ENCODE measurements around the gene DHRS2.
"Not testable (repeated sequence)": the region's sequence is repeated elsewhere in the genome, so short reads cannot be mapped to it uniquely, and the experiment has no call there.

The DHRS2 gene

GRCh38 chr14:23650506-23650905 lies 14.3 kb downstream of the DHRS2 start:
- no peak for DNase-seq

- no peak for DNase-seq
These were observed 16.9 kb downstream of the DHRS2 start for GRCh38 chr14:23653051-23653450.

GRCh38 chr14:23654231-23654630 lies 18.1 kb downstream of the DHRS2 start:
- DNase-seq: no peak

- DNase-seq: no peak
These were observed 21.9 kb downstream of the DHRS2 start for GRCh38 chr14:23657959-23658470.

- DNase-seq: no peak
These were observed 24.4 kb downstream of the DHRS2 start for GRCh38 chr14:23660290-23661226.

- no peak for DNase-seq
These were observed 25.4 kb downstream of the DHRS2 start for GRCh38 chr14:23661542-23661941.

- DNase-seq: no peak
These were observed 27.0 kb downstream of the DHRS2 start for GRCh38 chr14:23663127-23663526.

- no peak for DNase-seq
These were observed 27.5 kb downstream of the DHRS2 start for GRCh38 chr14:23663711-23664110.

- DNase-seq: no peak
These were observed 28.2 kb downstream of the DHRS2 start for GRCh38 chr14:23664207-23664885.

- no peak for DNase-seq
These were observed 29.3 kb downstream of the DHRS2 start for GRCh38 chr14:23665302-23666016.

GRCh38 chr14:23667134-23667533 lies 31.0 kb downstream of the DHRS2 start:
- DNase-seq: no peak

GRCh38 chr14:23669441-23669840 lies 33.3 kb downstream of the DHRS2 start:
- no peak for DNase-seq

- no peak for DNase-seq
These were observed 34.3 kb downstream of the DHRS2 start for GRCh38 chr14:23670481-23670880.

- DNase-seq: no peak
These were observed 36.0 kb downstream of the DHRS2 start for GRCh38 chr14:23672200-23672599.

- DNase-seq: no peak
These were observed 39.2 kb downstream of the DHRS2 start for GRCh38 chr14:23675337-23675736.

GRCh38 chr14:23675906-23676305 lies 39.7 kb downstream of the DHRS2 start:
- no peak for DNase-seq

- DNase-seq: no peak
These were observed 45.2 kb downstream of the DHRS2 start for GRCh38 chr14:23681337-23681736.

GRCh38 chr14:23689709-23690514 lies 53.7 kb downstream of the DHRS2 start:
- not testable (repeated sequence) for DNase-seq

- no peak for DNase-seq
These were observed 56.3 kb downstream of the DHRS2 start for GRCh38 chr14:23692416-23692815.

- no peak for DNase-seq
These were observed 57.1 kb downstream of the DHRS2 start for GRCh38 chr14:23693252-23693775.

GRCh38 chr14:23694085-23694948 lies 58.2 kb downstream of the DHRS2 start:
- no peak for DNase-seq

Measured in T1000 (cell line).